GM19397 (cell line): ENCODE measurements around the gene CALHM1.
"Not testable (repeated sequence)": the region's sequence is repeated elsewhere in the genome, so short reads cannot be mapped to it uniquely, and the experiment has no call there.

Experiments used
- ATAC-seq: cut with Tn5 transposase; IDR thresholded peaks from one replicate; pipeline ENCODE4 v1.9.1; 2021; ENCODE audit warnings: mild to moderate bottlenecking, moderate library complexity; ENCODE audit not compliant: unreplicated experiment

CALHM1 gene

DNA sequence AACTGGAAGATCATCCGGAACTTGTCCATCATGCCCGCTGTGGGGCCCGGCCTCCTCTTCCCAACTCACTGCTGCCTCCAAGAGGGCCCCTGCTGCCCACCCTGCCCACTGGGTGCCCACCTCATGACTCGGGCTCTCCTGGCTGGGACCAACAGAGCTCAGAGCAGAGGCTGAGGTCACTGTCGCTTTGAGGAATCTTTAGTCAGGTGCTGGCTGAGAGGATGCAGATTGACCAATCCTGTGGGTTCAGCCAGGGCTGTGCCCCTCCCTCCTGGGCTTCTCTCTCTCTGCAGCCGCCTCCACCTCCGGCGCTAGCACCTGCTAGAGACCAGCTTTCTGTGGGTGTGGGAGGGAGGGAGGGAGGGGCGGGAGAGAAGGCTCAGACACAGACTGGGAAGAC, at the start of gene CALHM1:
CALHM1 (minus strand) TSS at position 181 of the 400 bp plus-strand sequence; CDS start at position 32, 149 bp downstream.
- ATAC-seq, result no peak

DNA sequence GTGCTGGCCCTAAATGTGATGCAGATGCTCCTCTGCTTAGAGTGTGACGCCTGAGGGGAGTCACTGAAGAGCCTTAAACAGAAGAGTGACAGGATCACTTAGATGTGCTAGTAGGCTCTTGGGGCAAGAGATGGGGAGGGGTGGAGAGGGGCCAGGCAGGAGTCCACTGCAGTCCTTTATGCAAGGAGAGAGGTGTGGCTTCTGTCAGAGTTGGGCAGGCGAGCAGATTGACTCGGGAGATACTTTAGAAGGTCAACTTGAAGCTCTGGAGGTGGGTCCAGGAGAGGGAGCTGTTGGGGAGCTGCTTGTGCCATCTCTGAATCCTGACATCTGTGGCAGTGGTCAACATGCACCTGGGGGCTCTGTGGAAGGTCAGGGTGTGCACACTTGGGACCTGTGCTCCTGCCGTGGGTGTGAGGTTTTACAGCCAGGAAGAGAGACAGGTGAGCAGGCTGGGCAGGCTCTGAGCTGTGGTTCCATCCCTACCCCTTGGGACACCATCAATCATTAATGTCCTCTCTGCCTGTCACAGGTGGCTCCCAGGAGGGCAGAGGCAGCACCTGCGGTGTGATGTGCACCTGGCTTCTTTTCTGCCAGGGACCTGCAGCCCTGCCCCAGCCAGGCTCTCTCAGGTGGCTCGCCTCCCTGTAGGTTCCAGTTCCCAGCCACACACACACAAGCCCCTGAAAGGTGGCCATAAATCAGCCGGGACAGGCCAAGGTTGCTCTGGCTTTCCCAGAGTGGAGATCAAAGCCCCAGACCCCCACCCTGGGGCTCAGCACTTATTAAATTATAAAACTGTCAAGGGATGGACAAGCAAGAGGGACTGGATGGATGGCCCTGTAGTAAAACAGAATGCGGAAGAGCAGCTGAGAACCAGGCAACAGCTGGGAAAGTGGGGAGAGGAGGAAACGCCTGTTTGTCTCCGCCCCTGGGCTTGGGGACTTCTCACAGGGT, 48.8 kb upstream of the CALHM1 start:
- ATAC-seq, result no peak

GRCh38 chr10:103506061-103506460, 47.4 kb upstream of the CALHM1 start:
- ATAC-seq, result no peak

GRCh38 chr10:103504181-103504783, 45.6 kb upstream of the CALHM1 start:
- ATAC-seq, result no peak

GRCh38 chr10:103503777-103504176, 45.1 kb upstream of the CALHM1 start:
- ATAC-seq, result not testable (repeated sequence)

DNA sequence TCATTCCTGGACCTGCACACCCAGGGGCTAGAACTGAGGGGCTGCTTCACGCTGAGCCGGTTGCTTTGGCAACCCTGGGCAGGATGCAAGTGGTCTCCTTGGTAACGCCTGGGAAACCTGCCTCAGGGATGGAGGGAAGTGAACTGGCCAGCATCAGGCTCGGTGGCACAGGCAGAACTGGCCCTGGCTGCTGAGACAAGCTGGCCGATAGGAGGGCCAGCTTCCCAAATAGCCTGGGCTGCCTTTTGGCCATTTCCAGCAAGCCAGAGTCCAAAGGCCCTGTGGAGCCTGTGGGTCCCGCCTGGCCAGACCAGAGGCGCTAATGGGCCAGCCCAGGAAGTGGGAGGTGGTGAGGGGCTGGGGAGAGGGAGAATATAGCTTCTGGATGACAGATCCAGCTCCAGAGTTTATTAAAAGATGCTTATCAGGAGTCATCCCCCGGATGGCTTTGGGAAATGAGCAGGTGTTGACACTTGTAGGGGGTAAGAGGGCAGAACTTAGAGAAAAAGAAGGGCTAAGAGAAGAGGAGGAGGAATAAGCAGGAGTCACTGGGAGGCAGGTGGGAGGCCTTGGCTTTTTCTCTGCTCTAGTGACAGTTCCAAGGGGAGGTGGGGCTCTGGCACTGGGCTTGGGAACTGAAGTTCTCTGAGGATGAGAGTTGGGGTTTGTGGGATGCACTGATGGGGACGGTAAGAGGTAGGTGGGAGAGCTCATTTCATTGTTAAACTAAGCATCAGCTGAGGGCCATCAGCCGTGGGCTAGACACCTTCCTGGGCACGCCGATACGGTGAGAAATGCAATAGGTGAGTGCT, 44.4 kb upstream of the CALHM1 start:
- no peak for ATAC-seq

- no peak for ATAC-seq
These were observed 42.5 kb upstream of the CALHM1 start for GRCh38 chr10:103501186-103501585.

GRCh38 chr10:103500481-103500880, 41.8 kb upstream of the CALHM1 start:
- no peak for ATAC-seq

DNA sequence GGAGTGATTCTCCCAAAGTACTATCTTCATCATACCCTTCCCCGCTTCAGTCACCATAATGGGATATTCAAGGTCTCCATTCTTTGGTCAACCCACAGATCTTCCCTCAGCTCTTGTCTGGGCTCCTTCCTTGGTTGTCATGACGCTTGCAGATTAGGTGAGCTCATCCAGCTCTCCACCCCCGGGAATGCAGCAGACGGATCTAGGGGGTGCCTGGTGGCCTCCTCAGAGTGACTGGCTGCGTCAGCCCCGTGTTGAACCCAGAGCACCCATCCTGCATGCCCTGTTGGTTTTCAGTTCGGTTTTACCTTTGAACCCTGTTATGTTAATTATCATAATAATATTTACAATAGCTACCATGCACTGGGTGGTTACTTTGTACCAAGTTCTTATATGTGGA, 41.2 kb upstream of the CALHM1 start:
- no peak for ATAC-seq

GRCh38 chr10:103498936-103499638, 40.4 kb upstream of the CALHM1 start:
- ATAC-seq, result no peak

- no peak for ATAC-seq
These were observed 38.6 kb upstream of the CALHM1 start for GRCh38 chr10:103497161-103497915.

- no peak for ATAC-seq
These were observed 36.6 kb upstream of the CALHM1 start for GRCh38 chr10:103495321-103495720.

DNA sequence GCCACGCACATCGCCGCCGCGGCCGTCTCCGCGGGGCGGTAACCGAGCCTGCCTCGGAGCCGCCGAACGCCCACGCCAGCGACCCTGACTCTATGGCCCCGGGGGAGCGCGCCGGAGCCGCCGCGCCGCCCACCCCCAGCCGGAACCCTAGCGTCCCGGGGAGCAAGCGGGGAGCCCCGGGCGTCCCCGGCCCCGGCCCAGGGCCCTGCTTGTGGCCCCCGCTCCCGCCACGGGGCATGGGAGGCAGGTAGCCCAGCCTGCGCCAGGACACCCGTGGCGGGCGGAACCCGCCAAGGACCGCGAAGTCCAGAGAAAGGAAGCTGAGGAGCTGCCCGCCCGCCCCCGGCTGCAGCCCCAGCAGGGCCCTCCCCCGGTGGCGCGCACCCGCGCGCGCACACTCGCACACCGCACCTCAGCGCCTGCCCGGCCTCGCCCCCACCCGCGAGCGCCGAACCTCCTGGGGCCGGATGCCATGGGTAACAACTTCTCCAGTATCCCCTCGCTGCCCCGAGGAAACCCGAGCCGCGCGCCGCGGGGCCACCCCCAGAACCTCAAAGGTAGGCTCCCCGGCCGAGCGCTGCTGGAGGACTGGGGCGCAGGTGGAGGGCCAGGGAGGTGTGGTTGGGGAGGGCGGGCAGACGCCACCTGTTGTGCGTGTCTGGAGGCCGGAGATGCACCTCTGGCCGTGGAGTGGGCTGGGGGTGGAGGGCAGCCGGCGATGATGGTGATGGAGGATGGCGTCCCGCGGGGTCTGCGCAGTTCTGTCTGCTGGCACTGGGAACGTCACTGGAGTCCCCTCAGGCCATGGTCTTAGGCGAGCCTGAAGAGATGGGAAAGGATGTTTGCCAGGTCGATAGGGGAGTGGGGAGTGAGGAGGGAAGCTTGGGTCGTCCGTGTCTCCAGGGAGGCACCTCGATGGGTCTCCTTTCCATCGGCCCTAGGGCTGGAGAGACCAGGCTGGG, 35.5 kb upstream of the CALHM1 start:
- no peak for ATAC-seq

GRCh38 chr10:103493362-103493915, 34.7 kb upstream of the CALHM1 start, which contains the start of gene NEURL1:
TSS of gene NEURL1 (plus strand) at chr10:103493705. CDS start at chr10:103494388, 683 bp downstream.
- no peak for ATAC-seq

DNA sequence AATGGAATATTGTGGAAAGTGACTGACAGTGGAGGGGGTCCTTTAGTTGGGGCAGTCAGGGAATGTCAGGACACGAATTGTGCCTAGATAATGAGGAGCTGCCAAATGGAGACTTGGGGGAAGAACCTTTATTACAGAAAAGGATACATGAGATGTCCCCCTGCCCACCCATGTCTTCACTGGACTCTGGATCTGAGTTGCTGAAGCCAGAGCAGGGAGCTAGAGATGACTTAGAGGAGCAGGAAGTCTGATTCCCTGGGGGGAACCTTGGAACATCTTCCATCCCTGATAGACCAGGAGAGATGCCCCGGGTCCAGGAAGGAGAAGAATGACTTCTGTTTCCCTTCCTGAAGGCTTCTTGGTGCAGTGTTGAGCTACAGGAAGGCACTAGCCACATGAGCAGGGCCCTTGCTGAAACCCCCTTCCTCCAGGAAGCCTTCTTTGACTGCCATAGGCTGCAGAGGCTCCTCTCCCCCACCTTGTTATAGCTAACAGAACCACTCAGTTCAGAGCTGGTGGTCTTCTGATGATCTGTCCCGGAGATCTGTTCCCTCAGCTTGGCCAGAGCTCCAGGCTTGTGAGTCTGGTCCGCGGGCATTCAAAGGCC, 34.1 kb upstream of the CALHM1 start:
- ATAC-seq, result no peak

GRCh38 chr10:103491729-103492364, 33.1 kb upstream of the CALHM1 start:
- ATAC-seq, result no peak

DNA sequence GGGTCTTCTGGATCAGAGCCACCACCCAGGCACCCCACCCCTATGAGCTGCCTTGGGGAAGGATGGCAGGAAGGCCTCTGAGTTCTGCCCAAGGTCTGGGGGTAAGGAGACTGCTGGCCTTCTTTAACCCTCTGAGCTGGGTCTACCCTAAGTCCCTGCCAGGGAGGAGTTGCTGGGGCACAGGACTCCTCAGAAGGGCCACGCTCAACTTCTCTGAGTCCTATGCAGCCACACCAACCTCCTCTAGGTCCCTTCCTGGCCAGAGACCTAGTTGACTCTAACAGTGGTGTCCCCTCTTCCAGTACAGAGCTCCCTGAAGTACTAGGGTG, 32.2 kb upstream of the CALHM1 start:
- ATAC-seq, result no peak

- ATAC-seq, result no peak
These were observed 28.7 kb upstream of the CALHM1 start for GRCh38 chr10:103487410-103487708.
